ENCODE results near the gene ENHO. TPM values are rescaled to one million over a fixed set of nuclear protein-coding genes. Genes with fewer than 3 reads are reported as not detected.

The ENHO gene
- total RNA-seq, 4 donors from 2014 or later, result 1.5 to 1.9 TPM; not detected in 2

DNA sequence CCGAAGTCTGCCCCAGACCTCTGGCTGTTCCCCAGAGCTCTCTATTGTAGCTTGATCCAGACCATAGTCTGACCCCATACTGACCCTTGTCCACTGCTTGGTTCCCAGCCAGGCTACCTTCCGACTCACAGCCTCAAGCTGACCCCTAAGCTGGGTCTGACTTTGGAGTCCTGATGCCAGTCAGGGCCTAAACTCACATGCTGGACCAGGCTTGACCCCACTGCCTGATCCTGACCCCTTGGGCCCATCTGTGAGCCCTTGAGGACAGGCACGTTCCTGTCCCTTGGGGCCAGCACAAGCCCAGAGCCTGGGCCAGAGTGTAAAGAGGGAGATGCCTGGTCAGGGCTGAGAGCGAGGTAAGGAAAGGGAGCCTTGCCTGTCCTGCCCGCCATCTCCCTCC, 32.7 kb upstream of the ENHO start:
- TF ChIP-seq, protein P1, sequence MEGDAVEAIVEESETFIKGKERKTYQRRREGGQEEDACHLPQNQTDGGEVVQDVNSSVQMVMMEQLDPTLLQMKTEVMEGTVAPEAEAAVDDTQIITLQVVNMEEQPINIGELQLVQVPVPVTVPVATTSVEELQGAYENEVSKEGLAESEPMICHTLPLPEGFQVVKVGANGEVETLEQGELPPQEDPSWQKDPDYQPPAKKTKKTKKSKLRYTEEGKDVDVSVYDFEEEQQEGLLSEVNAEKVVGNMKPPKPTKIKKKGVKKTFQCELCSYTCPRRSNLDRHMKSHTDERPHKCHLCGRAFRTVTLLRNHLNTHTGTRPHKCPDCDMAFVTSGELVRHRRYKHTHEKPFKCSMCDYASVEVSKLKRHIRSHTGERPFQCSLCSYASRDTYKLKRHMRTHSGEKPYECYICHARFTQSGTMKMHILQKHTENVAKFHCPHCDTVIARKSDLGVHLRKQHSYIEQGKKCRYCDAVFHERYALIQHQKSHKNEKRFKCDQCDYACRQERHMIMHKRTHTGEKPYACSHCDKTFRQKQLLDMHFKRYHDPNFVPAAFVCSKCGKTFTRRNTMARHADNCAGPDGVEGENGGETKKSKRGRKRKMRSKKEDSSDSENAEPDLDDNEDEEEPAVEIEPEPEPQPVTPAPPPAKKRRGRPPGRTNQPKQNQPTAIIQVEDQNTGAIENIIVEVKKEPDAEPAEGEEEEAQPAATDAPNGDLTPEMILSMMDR (IDR thresholded peaks at IDR 0.05; ENCODE audit: low read depth), result no peak

GRCh38 chr9:34555002-34555348, 32.2 kb upstream of the ENHO start:
- TF ChIP-seq, protein P1 (IDR thresholded peaks at IDR 0.05; ENCODE audit: low read depth), result no peak

DNA sequence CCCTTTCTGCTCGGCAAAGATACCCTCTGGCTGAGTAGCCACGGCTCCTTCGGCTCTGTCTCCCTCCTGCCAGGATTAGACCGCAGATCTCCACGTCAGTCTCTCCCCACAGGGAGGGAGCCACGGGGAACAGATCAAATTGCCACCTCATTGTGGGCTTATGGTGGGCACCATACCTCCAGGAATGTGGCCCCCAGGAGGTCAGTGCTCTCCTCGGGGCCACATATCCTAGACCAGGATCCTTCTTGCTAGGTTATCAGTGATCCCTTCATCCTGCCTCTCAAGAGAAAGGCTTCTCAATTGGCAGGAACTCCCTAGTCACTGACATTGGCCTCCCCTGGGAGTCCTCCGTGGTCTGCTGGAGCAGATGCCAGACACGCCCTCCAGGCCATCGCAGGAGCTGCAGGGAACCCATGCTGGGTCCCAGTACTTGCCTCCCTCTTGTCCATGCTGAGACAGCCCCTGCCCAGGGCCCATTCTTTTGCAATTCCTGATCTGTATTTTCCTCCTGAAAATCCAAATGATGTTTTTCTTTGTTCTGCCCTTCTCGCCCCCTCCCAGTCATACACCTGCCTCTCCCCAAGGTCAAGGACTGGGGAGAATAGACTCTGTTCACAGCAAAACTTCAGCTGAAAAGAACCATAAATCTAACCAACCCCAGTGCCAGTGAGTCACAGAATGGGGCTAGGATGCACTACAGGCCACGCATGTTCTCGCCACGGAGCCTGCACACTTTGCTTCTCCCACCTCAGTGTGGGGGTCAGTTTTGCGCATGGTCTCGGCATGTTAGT, 31.6 kb upstream of the ENHO start:
- TF ChIP-seq, protein P1 (IDR thresholded peaks at IDR 0.05; ENCODE audit: low read depth), result no peak

GRCh38 chr9:34553511-34554021, 30.8 kb upstream of the ENHO start:
- TF ChIP-seq, protein P1 (IDR thresholded peaks at IDR 0.05; ENCODE audit: low read depth), result no peak

GRCh38 chr9:34552986-34553385, 30.2 kb upstream of the ENHO start:
- TF ChIP-seq, protein P1 (IDR thresholded peaks at IDR 0.05; ENCODE audit: low read depth), result no peak

DNA sequence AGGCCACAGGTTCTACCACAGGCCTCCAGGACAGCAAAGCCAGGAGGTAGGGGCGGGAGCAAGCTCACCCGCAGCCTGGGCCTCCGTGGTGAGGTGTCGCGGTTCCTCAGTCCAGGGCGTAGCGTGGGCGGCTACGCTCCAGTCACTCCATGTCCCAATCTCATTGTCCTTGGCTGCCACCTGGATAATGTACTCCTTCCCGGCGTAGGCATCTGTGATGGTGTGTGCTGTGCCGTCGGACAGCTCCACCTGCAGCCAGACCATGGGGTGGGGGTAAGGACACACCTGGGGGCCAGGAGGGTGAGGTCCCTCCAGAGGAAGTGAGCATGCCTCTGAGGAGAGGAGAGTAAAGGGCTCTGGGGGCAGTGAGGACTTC, 29.8 kb upstream of the ENHO start:
- TF ChIP-seq, protein P1 (IDR thresholded peaks at IDR 0.05; ENCODE audit: low read depth), result no peak

DNA sequence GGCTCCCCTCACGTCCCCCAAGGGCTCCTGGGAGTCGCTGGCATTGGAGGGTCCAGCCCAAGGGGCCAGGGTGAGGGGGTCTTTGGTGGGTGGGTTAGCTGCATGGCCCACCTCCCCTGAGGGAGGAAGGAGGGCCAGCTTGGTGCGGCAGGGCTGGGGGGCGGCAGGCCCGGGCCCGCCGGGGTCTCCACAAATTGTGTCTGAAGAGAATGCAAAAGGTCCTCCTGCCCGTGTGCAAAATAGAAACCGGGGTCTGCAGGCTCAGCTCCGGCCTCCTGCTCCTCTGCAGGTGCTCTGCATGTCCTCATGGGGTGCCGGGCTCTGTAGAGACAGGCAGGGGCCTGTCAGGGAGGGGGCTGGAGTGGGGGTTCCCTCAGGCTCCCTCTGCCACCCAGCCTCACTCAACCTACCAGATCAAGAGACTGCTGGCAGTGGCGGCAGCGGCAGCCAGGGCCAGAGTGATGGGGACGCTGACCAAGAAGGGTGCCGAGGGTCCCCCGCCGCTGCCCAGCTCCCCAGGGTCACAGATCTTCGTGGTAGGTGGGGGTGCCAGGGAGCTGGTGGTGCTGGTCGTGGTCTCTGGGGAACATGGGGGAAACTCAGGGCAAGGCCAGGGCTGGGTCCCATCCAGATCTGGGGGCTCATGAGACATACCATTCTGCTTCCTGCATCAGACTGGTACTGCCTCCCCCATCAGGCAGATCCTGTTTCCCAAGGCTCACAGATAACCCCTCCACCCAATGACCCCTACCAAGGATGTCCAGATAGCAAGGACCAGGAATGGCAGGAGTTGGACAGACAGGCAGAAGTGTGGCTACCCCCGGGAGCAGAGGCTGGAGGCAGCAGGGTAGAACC, 29.2 kb upstream of the ENHO start:
- TF ChIP-seq, protein P1 (IDR thresholded peaks at IDR 0.05; ENCODE audit: low read depth), result no peak
